ENCODE results near the gene BCAM.
A peak's percentile ranks its signal among the peaks of the same experiment; 100 is the strongest.

Gene BCAM

GRCh38 chr19:44807162-44807561 lies 1.7 kb upstream of the BCAM start:
- ATAC-seq (peak; percentile 34), DNase-seq (ENCODE audit: low spot score in 2 of 2) (no peak)
- Mint-ChIP-seq H3K9me3 (no peaks in the 10 kb centered on the region), H3K36me3 (peaks cover 6% of the 10 kb centered on the region), H3K27ac (no peak overlapping the region), H3K4me3 (no peak overlapping the region), H3K4me1 (peaks cover 4% of the 10 kb centered on the region)

- DNase-seq (ENCODE audit: low spot score in 2 of 2) (no peak), ATAC-seq (no peak)
- Mint-ChIP-seq H3K27ac (no peak overlapping the region), H3K36me3 (peaks cover 6% of the 10 kb centered on the region), H3K9me3 (no peaks in the 10 kb centered on the region), H3K4me3 (no peak overlapping the region), H3K4me1 (peaks cover 4% of the 10 kb centered on the region)
Measured at GRCh38 chr19:44807652-44808462, 1.0 kb upstream of the BCAM start.

GRCh38 chr19:44809577-44810233 lies 802 bp downstream of the BCAM start:
- no peak overlapping the region for H3K4me3 Mint-ChIP-seq
- no peaks in the 10 kb centered on the region for H3K36me3 Mint-ChIP-seq
- H3K4me1 Mint-ChIP-seq = peaks cover 4% of the 10 kb centered on the region
- no peak for ATAC-seq
- no peak overlapping the region for H3K27ac Mint-ChIP-seq
- no peak for DNase-seq (ENCODE audit: low spot score in 2 of 2)
- H3K9me3 Mint-ChIP-seq = no peaks in the 10 kb centered on the region

- no peak for ATAC-seq
- no peak for DNase-seq (ENCODE audit: low spot score in 2 of 2)
- H3K9me3 Mint-ChIP-seq = no peaks in the 10 kb centered on the region
- H3K4me3 Mint-ChIP-seq = no peak overlapping the region
- no peak overlapping the region for H3K27ac Mint-ChIP-seq
- peaks cover 4% of the 10 kb centered on the region for H3K4me1 Mint-ChIP-seq
- no peaks in the 10 kb centered on the region for H3K36me3 Mint-ChIP-seq
Measured at GRCh38 chr19:44810234-44811121, 1.6 kb downstream of the BCAM start.

GRCh38 chr19:44811122-44811419 lies 2.2 kb downstream of the BCAM start:
- no peak overlapping the region for H3K27ac Mint-ChIP-seq
- no peak for ATAC-seq
- H3K9me3 Mint-ChIP-seq = no peaks in the 10 kb centered on the region
- peaks cover 4% of the 10 kb centered on the region for H3K4me1 Mint-ChIP-seq
- no peak overlapping the region for H3K4me3 Mint-ChIP-seq
- H3K36me3 Mint-ChIP-seq = no peaks in the 10 kb centered on the region
- no peak for DNase-seq (ENCODE audit: low spot score in 2 of 2)

- ATAC-seq (no peak), DNase-seq (ENCODE audit: low spot score in 2 of 2) (no peak)
- Mint-ChIP-seq H3K4me3 (no peak overlapping the region), H3K36me3 (no peaks in the 10 kb centered on the region), H3K27ac (no peak overlapping the region), H3K9me3 (no peaks in the 10 kb centered on the region), H3K4me1 (peaks cover 4% of the 10 kb centered on the region)
Measured at GRCh38 chr19:44812142-44812718, 3.3 kb downstream of the BCAM start.

GRCh38 chr19:44813070-44813840 lies 4.4 kb downstream of the BCAM start:
- Mint-ChIP-seq H3K36me3 (no peaks in the 10 kb centered on the region), H3K27ac (no peak overlapping the region), H3K9me3 (no peaks in the 10 kb centered on the region), H3K4me3 (no peak overlapping the region), H3K4me1 (peaks cover 4% of the 10 kb centered on the region)
- DNase-seq (ENCODE audit: low spot score in 2 of 2) (no peak), ATAC-seq (no peak)

- no peak for DNase-seq (ENCODE audit: low spot score in 2 of 2)
- Mint-ChIP-seq H3K4me3 (no peak overlapping the region), H3K36me3 (no peaks in the 10 kb centered on the region), H3K27ac (no peak overlapping the region), H3K4me1 (no peaks in the 10 kb centered on the region), H3K9me3 (no peaks in the 10 kb centered on the region)
- no peak for ATAC-seq
Measured at GRCh38 chr19:44813841-44814470, 5.1 kb downstream of the BCAM start.

- H3K27ac Mint-ChIP-seq = no peak overlapping the region
- H3K9me3 Mint-ChIP-seq = no peaks in the 10 kb centered on the region
- no peak for DNase-seq (ENCODE audit: low spot score in 2 of 2)
- no peak overlapping the region for H3K4me3 Mint-ChIP-seq
- H3K36me3 Mint-ChIP-seq = no peaks in the 10 kb centered on the region
- no peaks in the 10 kb centered on the region for H3K4me1 Mint-ChIP-seq
- no peak for ATAC-seq
Measured at GRCh38 chr19:44814517-44814916, 5.6 kb downstream of the BCAM start.

GRCh38 chr19:44816301-44816700 lies 7.4 kb downstream of the BCAM start:
- Mint-ChIP-seq H3K36me3 (no peaks in the 10 kb centered on the region), H3K4me3 (no peak overlapping the region), H3K27ac (no peak overlapping the region), H3K4me1 (no peaks in the 10 kb centered on the region), H3K9me3 (no peaks in the 10 kb centered on the region)
- ATAC-seq = no peak
- no peak for DNase-seq (ENCODE audit: low spot score in 2 of 2)

- Mint-ChIP-seq H3K9me3 (no peaks in the 10 kb centered on the region), H3K27ac (no peak overlapping the region)
- ATAC-seq = no peak
Measured at GRCh38 chr19:44817725-44818465, 9.0 kb downstream of the BCAM start.

GRCh38 chr19:44818466-44819031 lies 9.6 kb downstream of the BCAM start:
- no peaks in the 10 kb centered on the region for H3K4me1 Mint-ChIP-seq
- no peaks in the 10 kb centered on the region for H3K9me3 Mint-ChIP-seq
- H3K36me3 Mint-ChIP-seq = no peaks in the 10 kb centered on the region

More at GRCh38 chr19:44817725-44818465, 9.0 kb downstream of the BCAM start:
- no peak overlapping the region for H3K4me3 Mint-ChIP-seq
- no peaks in the 10 kb centered on the region for H3K4me1 Mint-ChIP-seq
- DNase-seq (ENCODE audit: low spot score in 2 of 2) = no peak
- no peaks in the 10 kb centered on the region for H3K36me3 Mint-ChIP-seq

GRCh38 chr19:44819246-44819832 lies 10.4 kb downstream of the BCAM start:
- Mint-ChIP-seq H3K4me1 (no peaks in the 10 kb centered on the region), H3K9me3 (no peaks in the 10 kb centered on the region), H3K27ac (no peak overlapping the region), H3K36me3 (no peaks in the 10 kb centered on the region), H3K4me3 (no peak overlapping the region)
- ATAC-seq (no peak), DNase-seq (ENCODE audit: low spot score in 2 of 2) (no peak)

More at GRCh38 chr19:44818466-44819031, 9.6 kb downstream of the BCAM start:
- Mint-ChIP-seq H3K4me3 (no peak overlapping the region), H3K27ac (no peak overlapping the region)
- ATAC-seq = no peak
- no peak for DNase-seq (ENCODE audit: low spot score in 2 of 2)

Data from stimulated activated effector memory CD8-positive, alpha-beta T cell treated with anti-CD3 and anti-CD28 coated beads, Interleukin-12 subunit alpha, Interleukin-12 subunit beta, amount 100 ng/mL, for 72 hours (primary cell).